PC-9 (cell line): ENCODE data around the gene EIF2AK3. TPM values are rescaled to one million over a fixed set of nuclear protein-coding genes. Genes with fewer than 3 reads are reported as not detected.

Experiments
- BruUV-seq: library from RNA; stranded (reverse); fragments of 400-500 nt; replicated peaks from 2 replicates; lab custom pipeline; 2021; lab: Mats Ljungman, UMichigan
- CTCF ChIA-PET: fragments of 300-600 bp; sonication (Branson Sonifier 250); formaldehyde crosslinking; loops from one replicate; lab custom pipeline; 2022; ENCODE audit warnings: antibody characterized with exemption; lab: Charles Lee
- POLR2A ChIA-PET: fragments of 300-600 bp; sonication (Branson Sonifier 250); formaldehyde crosslinking; loops from one replicate; lab custom pipeline; 2022; ENCODE audit warnings: antibody characterized with exemption; ENCODE audit not compliant: unreplicated experiment; lab: Charles Lee
- DNase-seq, 2 experiments: peaks; one replicate each; pipeline versions ENCODE4 v3.0.0 to v3.0.0-alpha.2; 2015 to 2022; ENCODE audit warnings: mixed read lengths in 1 of 2
- H2AFZ ChIP-seq: fragments of 200-600 bp; sonication (generic); 2 replicates; pipeline ENCODE4 v1.8.1; 2017; ENCODE audit warnings: antibody characterized with exemption
- H3F3A ChIP-seq: fragments of 200-600 bp; sonication (generic); 2 replicates; pipeline ENCODE4 v1.8.1; 2017; ENCODE audit warnings: antibody characterized with exemption, mild to moderate bottlenecking, low read depth; ENCODE audit not compliant: insufficient read depth
- H3K27ac ChIP-seq: fragments of 200-600 bp; sonication (generic); 2 replicates; pipeline ENCODE4 v1.6.1; 2016; ENCODE audit warnings: mixed run types
- H3K27me3 ChIP-seq: fragments of 200-600 bp; sonication (generic); 2 replicates; pipeline ENCODE4 v1.6.1; 2016; ENCODE audit warnings: low read depth, mixed run types; ENCODE audit not compliant: insufficient read depth
- H3K36me3 ChIP-seq: fragments of 200-600 bp; sonication (generic); 2 replicates; pipeline ENCODE4 v1.6.1; 2016; ENCODE audit warnings: low read depth, mixed run types
- H3K4me1 ChIP-seq: fragments of 200-600 bp; sonication (generic); replicated peaks from 2 replicates; pipeline ENCODE4 v1.6.1; 2016; ENCODE audit warnings: mixed run types; ENCODE audit not compliant: insufficient read depth
- H3K4me2 ChIP-seq: fragments of 200-600 bp; sonication (generic); 2 replicates; pipeline ENCODE4 v1.6.1; 2017; ENCODE audit warnings: mixed run types
- H3K4me3 ChIP-seq: fragments of 200-600 bp; sonication (generic); 2 replicates; pipeline ENCODE4 v1.6.1; 2016; ENCODE audit warnings: mixed run types
- H3K79me2 ChIP-seq: fragments of 200-600 bp; sonication (generic); 2 replicates; pipeline ENCODE4 v1.6.1; 2017; ENCODE audit warnings: low read depth, mixed run types
- H3K9me2 ChIP-seq: fragments of 200-600 bp; sonication (generic); 2 replicates; pipeline ENCODE4 v1.8.1; 2017; ENCODE audit warnings: mild to moderate bottlenecking; ENCODE audit not compliant: insufficient read depth
- H3K9me3 ChIP-seq: fragments of 200-600 bp; sonication (generic); 2 replicates; pipeline ENCODE4 v1.8.1; 2016; ENCODE audit warnings: low read depth; ENCODE audit not compliant: insufficient read depth
- H4K20me1 ChIP-seq: fragments of 200-600 bp; sonication (generic); 2 replicates; pipeline ENCODE4 v1.8.1; 2017; ENCODE audit not compliant: insufficient read depth
- EZH2 ChIP-seq: fragments of 200-600 bp; sonication (generic); IDR thresholded peaks from 2 replicates; pipeline ENCODE4 v1.8.0; 2017; ENCODE audit warnings: antibody characterized with exemption, low read depth
- intact Hi-C: fragments of 100-400 bp; cut with micrococcal nuclease; formaldehyde crosslinking; loops from one replicate; pipeline ENCODE4 v1.10.0; 2022; ENCODE audit not compliant: unreplicated experiment
- total RNA-seq: library from RNA; stranded (reverse); gene quantifications from 2 replicates; pipeline ENCODE4 v1.2.3, GENCODE V29; 2021
- TF ChIP-seq, protein P1 (sequence below): fragments of 200-600 bp; sonication (generic); conservative IDR thresholded peaks from 2 replicates; pipeline ENCODE4 v1.6.1; 2017; ENCODE audit warnings: mixed run types, antibody characterized with exemption, mild to moderate bottlenecking, moderate library complexity

The EIF2AK3 gene
- total RNA-seq, 1 experiment from 2014 or later: 8.8 TPM

DNA sequence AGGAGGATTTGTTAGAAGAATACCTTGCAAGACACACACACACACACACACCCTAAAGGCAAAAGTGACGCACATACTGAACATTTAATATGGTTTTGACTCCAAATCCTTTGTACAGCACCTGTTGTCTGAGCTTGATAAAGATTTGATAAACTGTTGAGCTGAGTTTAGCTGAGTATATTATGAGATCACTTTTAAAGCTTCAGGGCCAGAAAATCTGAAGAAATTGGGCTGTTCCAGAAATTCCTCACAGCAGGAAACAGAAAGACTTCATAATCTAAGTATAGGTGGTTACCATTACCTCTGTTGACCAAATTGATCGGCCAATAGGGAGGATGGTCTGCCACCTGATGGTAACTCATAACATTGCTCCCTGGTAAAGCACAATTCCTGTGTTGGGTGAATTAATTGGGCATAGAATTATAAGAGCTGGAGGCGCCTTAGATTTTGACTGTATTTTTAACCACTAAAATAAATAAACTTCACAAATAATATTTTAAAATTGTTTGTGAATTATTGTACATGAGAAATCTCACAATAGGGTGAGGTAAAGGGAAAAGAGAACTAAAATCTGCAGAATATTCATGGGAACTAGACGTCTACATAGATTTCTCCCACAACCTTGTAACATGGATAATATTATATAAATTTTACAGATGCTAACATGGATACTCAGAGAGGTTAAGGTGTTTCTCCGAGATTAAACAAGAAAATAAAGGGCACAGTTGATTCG, 42.4 kb upstream of the EIF2AK3 start:
- H3K4me3 ChIP-seq: no peak overlapping the region
- POLR2A ChIA-PET: interaction anchor here (0.6 kb wide), 1 partner anchor 27 kb away, joined by 3 read pairs; no protein-coding TSS in a partner anchor
- H3K27me3 ChIP-seq: no peaks in the 10 kb centered on the region
- H3K4me2 ChIP-seq: no peak overlapping the region
- CTCF ChIA-PET: interaction anchor here (0.5 to 1.5 kb wide), 8 partner anchors 11 to 209 kb away, joined by 3 to 7 read pairs (median 3); no protein-coding TSS in a partner anchor
- H3K9me3 ChIP-seq: no peaks in the 10 kb centered on the region
- peak; percentile 26 to 57 for DNase-seq
- H3K9me2 ChIP-seq: no peaks in the 10 kb centered on the region
- TF ChIP-seq, protein P1, sequence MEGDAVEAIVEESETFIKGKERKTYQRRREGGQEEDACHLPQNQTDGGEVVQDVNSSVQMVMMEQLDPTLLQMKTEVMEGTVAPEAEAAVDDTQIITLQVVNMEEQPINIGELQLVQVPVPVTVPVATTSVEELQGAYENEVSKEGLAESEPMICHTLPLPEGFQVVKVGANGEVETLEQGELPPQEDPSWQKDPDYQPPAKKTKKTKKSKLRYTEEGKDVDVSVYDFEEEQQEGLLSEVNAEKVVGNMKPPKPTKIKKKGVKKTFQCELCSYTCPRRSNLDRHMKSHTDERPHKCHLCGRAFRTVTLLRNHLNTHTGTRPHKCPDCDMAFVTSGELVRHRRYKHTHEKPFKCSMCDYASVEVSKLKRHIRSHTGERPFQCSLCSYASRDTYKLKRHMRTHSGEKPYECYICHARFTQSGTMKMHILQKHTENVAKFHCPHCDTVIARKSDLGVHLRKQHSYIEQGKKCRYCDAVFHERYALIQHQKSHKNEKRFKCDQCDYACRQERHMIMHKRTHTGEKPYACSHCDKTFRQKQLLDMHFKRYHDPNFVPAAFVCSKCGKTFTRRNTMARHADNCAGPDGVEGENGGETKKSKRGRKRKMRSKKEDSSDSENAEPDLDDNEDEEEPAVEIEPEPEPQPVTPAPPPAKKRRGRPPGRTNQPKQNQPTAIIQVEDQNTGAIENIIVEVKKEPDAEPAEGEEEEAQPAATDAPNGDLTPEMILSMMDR: peak; percentile 81
- TF ChIP-seq EZH2: no peak
- H3K27ac ChIP-seq: no peak overlapping the region
- H2AFZ ChIP-seq: no peak overlapping the region
- no peaks in the 10 kb centered on the region for H3K4me1 ChIP-seq
- no peaks in the 10 kb centered on the region for H3K36me3 ChIP-seq
- no peaks in the 10 kb centered on the region for H3F3A ChIP-seq
- no peaks in the 10 kb centered on the region for H4K20me1 ChIP-seq
- intact Hi-C loops: loop anchor here (1.0 to 10.0 kb wide), 3 partner anchors 43 to 475 kb away; partner anchors contain the start of gene EIF2AK3
- BruUV-seq: no TSS peak
- no peaks in the 10 kb centered on the region for H3K79me2 ChIP-seq

DNA sequence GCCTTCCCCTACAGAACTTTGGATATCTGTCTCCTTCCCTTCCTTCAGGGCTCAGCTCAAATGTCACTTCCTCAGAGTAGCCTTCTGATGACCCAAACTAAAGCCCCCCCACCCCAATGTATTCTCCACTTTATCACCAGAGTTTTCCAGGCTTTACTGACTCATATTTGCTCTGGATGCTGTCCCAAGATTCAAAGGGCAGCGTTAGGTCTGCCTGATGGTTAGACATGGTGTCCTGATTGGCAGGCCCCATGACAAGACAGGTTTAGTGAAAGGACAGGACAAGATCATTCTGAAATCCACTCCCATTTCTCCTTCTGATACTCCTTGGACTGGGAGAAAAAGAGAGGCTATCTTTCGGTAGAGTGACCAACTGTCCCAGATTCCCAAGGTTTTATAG, 41.6 kb upstream of the EIF2AK3 start:
- H3K9me2 ChIP-seq: no peaks in the 10 kb centered on the region
- POLR2A ChIA-PET: no interaction called here
- no peak overlapping the region for H3K4me3 ChIP-seq
- H4K20me1 ChIP-seq: no peaks in the 10 kb centered on the region
- CTCF ChIA-PET: interaction anchor here (0.5 to 1.5 kb wide), 6 partner anchors 10 to 87 kb away, joined by 3 to 7 read pairs (median 3); no protein-coding TSS in a partner anchor
- no TSS peak for BruUV-seq
- TF ChIP-seq, protein P1: no peak
- TF ChIP-seq EZH2: no peak
- no peaks in the 10 kb centered on the region for H3K27me3 ChIP-seq
- H3K9me3 ChIP-seq: no peaks in the 10 kb centered on the region
- DNase-seq: no peak
- no peak overlapping the region for H2AFZ ChIP-seq
- no peaks in the 10 kb centered on the region for H3K4me1 ChIP-seq
- intact Hi-C loops: loop anchor here (1.0 to 2.0 kb wide), 2 partner anchors 42 to 78 kb away; partner anchors contain the start of gene EIF2AK3
- no peaks in the 10 kb centered on the region for H3K79me2 ChIP-seq
- H3K36me3 ChIP-seq: no peaks in the 10 kb centered on the region
- H3F3A ChIP-seq: no peaks in the 10 kb centered on the region
- no peak overlapping the region for H3K27ac ChIP-seq
- no peak overlapping the region for H3K4me2 ChIP-seq

GRCh38 chr2:88667219-88667618, 40.0 kb upstream of the EIF2AK3 start:
- DNase-seq: no peak
- Histone ChIP-seq H3F3A (no peaks in the 10 kb centered on the region), H3K9me2 (no peaks in the 10 kb centered on the region), H3K36me3 (no peaks in the 10 kb centered on the region), H2AFZ (no peak overlapping the region), H3K4me1 (no peaks in the 10 kb centered on the region), H3K27me3 (no peaks in the 10 kb centered on the region), H4K20me1 (no peaks in the 10 kb centered on the region), H3K27ac (no peak overlapping the region), H3K79me2 (no peaks in the 10 kb centered on the region), H3K4me3 (no peak overlapping the region), H3K9me3 (no peaks in the 10 kb centered on the region), H3K4me2 (no peak overlapping the region)
- no TSS peak for BruUV-seq
- CTCF ChIA-PET: no interaction called here
- TF ChIP-seq EZH2: no peak
- TF ChIP-seq, protein P1: no peak
- POLR2A ChIA-PET: no interaction called here
- intact Hi-C loops: no loop called here
